Lower lobe of right lung (tissue), 2 donors: ENCODE data around the gene ICAM1. TPM values are rescaled to one million over a fixed set of nuclear protein-coding genes. Genes with fewer than 3 reads are reported as not detected.
A peak's percentile ranks its signal among the peaks of the same experiment; 100 is the strongest.

ENCODE experiments used
- ATAC-seq, 2 donors: fragments of 200-7000 bp; cut with Tn5 transposase; one replicate each; pipeline ENCODE4 v1.9.1; 2020 to 2022; ENCODE audit warnings: mild to moderate bottlenecking in 2 of 2, moderate library complexity in 2 of 2
- DNase-seq: peaks from one replicate; pipeline ENCODE4 v3.0.0-alpha.2; 2020
- H3K27ac ChIP-seq: fragments of 200-600 bp; one replicate; pipeline ENCODE4 v1.8.0; 2022
- H3K27me3 ChIP-seq: fragments of 200-600 bp; one replicate; pipeline ENCODE4 v1.8.0; 2022; ENCODE audit warnings: low read depth
- H3K36me3 ChIP-seq: fragments of 200-600 bp; one replicate; pipeline ENCODE4 v1.8.0; 2022; ENCODE audit warnings: mild to moderate bottlenecking
- H3K4me1 ChIP-seq: fragments of 200-600 bp; one replicate; pipeline ENCODE4 v1.8.0; 2022
- H3K4me3 ChIP-seq: fragments of 200-600 bp; one replicate; pipeline ENCODE4 v1.8.0; 2022; ENCODE audit warnings: mild to moderate bottlenecking
- H3K9me3 ChIP-seq: fragments of 200-600 bp; one replicate; pipeline ENCODE4 v1.8.0; 2022
- CTCF ChIP-seq: fragments of 200-600 bp; IDR thresholded peaks from one replicate; pipeline ENCODE4 v1.8.0; 2022; ENCODE audit warnings: antibody characterized with exemption, mild to moderate bottlenecking
- intact Hi-C: fragments of 100-400 bp; cut with DNase I; formaldehyde crosslinking; loops from one replicate; pipeline ENCODE4 v1.11.0; 2022
- total RNA-seq: library from RNA; stranded (reverse); fragmentation: NEBNext Ultra II Directional; extraction: Animal tissue kit (Norgen Biotek cat#: 25700); gene quantifications from one replicate; pipeline ENCODE4 v1.2.1, GENCODE V29; 2021
- donor health status: DM: no; HTN: yes; CAD: no; lungs with severe emphysema.

ICAM1 gene
- total RNA-seq, 1 donor from 2014 or later = 95.9 TPM

- peaks cover 60% of the 10 kb centered on the region for H3K36me3 ChIP-seq
- no peak for TF ChIP-seq CTCF
- H3K27ac ChIP-seq = no peak overlapping the region
- no peaks in the 10 kb centered on the region for H3K9me3 ChIP-seq
- no peak for DNase-seq
- no peak overlapping the region for H3K4me3 ChIP-seq
- H3K4me1 ChIP-seq = peaks cover 26% of the 10 kb centered on the region
- intact Hi-C loops = no loop called here
- H3K27me3 ChIP-seq = no peaks in the 10 kb centered on the region
- ATAC-seq = no peak
Measured at GRCh38 chr19:10256970-10257615, 13.8 kb upstream of the ICAM1 start.

- Histone ChIP-seq H3K27me3 (no peaks in the 10 kb centered on the region), H3K27ac (no peak overlapping the region), H3K9me3 (no peaks in the 10 kb centered on the region), H3K4me3 (no peak overlapping the region), H3K36me3 (peaks cover 60% of the 10 kb centered on the region), H3K4me1 (peaks cover 18% of the 10 kb centered on the region)
- DNase-seq (no peak), ATAC-seq (no peak)
- no peak for TF ChIP-seq CTCF
- intact Hi-C loops = no loop called here
Measured at GRCh38 chr19:10258080-10258710, 12.7 kb upstream of the ICAM1 start.

GRCh38 chr19:10259162-10259905 lies 11.6 kb upstream of the ICAM1 start:
- DNase-seq (peak; percentile 95), ATAC-seq (peak; percentile 78 to 87)
- intact Hi-C loops = no loop called here
- Histone ChIP-seq H3K27ac (peak overlapping the region; percentile 79), H3K4me3 (peak overlapping the region; percentile 17), H3K36me3 (peaks cover 51% of the 10 kb centered on the region), H3K27me3 (no peaks in the 10 kb centered on the region), H3K9me3 (no peaks in the 10 kb centered on the region), H3K4me1 (peaks cover 18% of the 10 kb centered on the region)
- TF ChIP-seq CTCF = peak; percentile 78

GRCh38 chr19:10260141-10260584 lies 10.8 kb upstream of the ICAM1 start:
- no peak for TF ChIP-seq CTCF
- ATAC-seq = peak; percentile 90 to 92
- no peaks in the 10 kb centered on the region for H3K27me3 ChIP-seq
- H3K27ac ChIP-seq = peak overlapping the region; percentile 79
- peak; percentile 90 for DNase-seq
- intact Hi-C loops = no loop called here
- H3K4me3 ChIP-seq = no peak overlapping the region
- H3K9me3 ChIP-seq = no peaks in the 10 kb centered on the region
- H3K36me3 ChIP-seq = peaks cover 42% of the 10 kb centered on the region
- peaks cover 18% of the 10 kb centered on the region for H3K4me1 ChIP-seq

- DNase-seq (no peak), ATAC-seq (no peak)
- Histone ChIP-seq H3K36me3 (peaks cover 16% of the 10 kb centered on the region), H3K27me3 (no peaks in the 10 kb centered on the region), H3K4me3 (no peak overlapping the region), H3K27ac (no peak overlapping the region), H3K4me1 (peaks cover 22% of the 10 kb centered on the region), H3K9me3 (no peaks in the 10 kb centered on the region)
- intact Hi-C loops = no loop called here
- TF ChIP-seq CTCF = no peak
Measured at GRCh38 chr19:10262771-10263170, 8.1 kb upstream of the ICAM1 start.
